ENCODE measurements around the gene GRIK4. TPM values are rescaled to one million over a fixed set of nuclear protein-coding genes. Genes with fewer than 3 reads are reported as not detected.

The GRIK4 gene
- polyA plus RNA-seq, 1 donor from 2014 or later: 3.4 TPM

DNA sequence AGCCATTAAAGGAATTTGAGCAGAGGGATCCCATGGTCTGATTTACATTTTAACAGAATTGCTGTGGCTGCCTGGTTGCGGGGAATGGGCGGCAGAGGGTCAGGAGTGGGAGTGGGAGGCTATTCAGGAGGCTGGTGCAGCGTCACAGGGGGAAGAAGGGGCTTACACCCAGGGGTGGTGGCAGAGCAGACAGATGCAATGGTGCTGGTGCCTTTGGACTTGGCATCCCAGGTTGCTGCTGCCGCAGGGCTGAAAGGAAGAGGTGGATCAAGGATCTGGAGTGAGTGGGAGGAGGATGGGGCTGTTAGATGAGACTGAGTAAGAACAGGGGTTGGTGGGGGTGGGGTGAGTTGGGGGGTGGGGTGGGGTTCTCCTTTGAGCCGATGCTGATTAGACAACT lies 38.5 kb downstream of the GRIK4 start:
- TF ChIP-seq EZH2 (IDR thresholded peaks at IDR 0.05; ENCODE audit: borderline replicate concordance, insufficient read depth, low read length, poor library complexity, severe bottlenecking): no peak
- TF ChIP-seq RAD21 (conservative IDR thresholded peaks at IDR 0.05): no peak
- TF ChIP-seq, protein P1, sequence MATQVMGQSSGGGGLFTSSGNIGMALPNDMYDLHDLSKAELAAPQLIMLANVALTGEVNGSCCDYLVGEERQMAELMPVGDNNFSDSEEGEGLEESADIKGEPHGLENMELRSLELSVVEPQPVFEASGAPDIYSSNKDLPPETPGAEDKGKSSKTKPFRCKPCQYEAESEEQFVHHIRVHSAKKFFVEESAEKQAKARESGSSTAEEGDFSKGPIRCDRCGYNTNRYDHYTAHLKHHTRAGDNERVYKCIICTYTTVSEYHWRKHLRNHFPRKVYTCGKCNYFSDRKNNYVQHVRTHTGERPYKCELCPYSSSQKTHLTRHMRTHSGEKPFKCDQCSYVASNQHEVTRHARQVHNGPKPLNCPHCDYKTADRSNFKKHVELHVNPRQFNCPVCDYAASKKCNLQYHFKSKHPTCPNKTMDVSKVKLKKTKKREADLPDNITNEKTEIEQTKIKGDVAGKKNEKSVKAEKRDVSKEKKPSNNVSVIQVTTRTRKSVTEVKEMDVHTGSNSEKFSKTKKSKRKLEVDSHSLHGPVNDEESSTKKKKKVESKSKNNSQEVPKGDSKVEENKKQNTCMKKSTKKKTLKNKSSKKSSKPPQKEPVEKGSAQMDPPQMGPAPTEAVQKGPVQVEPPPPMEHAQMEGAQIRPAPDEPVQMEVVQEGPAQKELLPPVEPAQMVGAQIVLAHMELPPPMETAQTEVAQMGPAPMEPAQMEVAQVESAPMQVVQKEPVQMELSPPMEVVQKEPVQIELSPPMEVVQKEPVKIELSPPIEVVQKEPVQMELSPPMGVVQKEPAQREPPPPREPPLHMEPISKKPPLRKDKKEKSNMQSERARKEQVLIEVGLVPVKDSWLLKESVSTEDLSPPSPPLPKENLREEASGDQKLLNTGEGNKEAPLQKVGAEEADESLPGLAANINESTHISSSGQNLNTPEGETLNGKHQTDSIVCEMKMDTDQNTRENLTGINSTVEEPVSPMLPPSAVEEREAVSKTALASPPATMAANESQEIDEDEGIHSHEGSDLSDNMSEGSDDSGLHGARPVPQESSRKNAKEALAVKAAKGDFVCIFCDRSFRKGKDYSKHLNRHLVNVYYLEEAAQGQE (IDR thresholded peaks at IDR 0.05; ENCODE audit: borderline replicate concordance): no peak
- TF ChIP-seq, protein P2, sequence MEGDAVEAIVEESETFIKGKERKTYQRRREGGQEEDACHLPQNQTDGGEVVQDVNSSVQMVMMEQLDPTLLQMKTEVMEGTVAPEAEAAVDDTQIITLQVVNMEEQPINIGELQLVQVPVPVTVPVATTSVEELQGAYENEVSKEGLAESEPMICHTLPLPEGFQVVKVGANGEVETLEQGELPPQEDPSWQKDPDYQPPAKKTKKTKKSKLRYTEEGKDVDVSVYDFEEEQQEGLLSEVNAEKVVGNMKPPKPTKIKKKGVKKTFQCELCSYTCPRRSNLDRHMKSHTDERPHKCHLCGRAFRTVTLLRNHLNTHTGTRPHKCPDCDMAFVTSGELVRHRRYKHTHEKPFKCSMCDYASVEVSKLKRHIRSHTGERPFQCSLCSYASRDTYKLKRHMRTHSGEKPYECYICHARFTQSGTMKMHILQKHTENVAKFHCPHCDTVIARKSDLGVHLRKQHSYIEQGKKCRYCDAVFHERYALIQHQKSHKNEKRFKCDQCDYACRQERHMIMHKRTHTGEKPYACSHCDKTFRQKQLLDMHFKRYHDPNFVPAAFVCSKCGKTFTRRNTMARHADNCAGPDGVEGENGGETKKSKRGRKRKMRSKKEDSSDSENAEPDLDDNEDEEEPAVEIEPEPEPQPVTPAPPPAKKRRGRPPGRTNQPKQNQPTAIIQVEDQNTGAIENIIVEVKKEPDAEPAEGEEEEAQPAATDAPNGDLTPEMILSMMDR (IDR thresholded peaks at IDR 0.05; ENCODE audit: poor library complexity, severe bottlenecking): no peak
- no peak for TF ChIP-seq TAF1 (IDR thresholded peaks at IDR 0.05; ENCODE audit: low read depth)
- TF ChIP-seq SMC3 (conservative IDR thresholded peaks at IDR 0.05; ENCODE audit: poor library complexity): no peak
- no peak for TF ChIP-seq EP300 (conservative IDR thresholded peaks at IDR 0.05; ENCODE audit: poor library complexity, severe bottlenecking)
- TF ChIP-seq MXI1 (conservative IDR thresholded peaks at IDR 0.05; ENCODE audit: poor library complexity, severe bottlenecking): no peak
- Histone ChIP-seq H3K4me2 (ENCODE audit: low read length) (no peak overlapping the region), H3K4me3 (ENCODE audit: low read length) (no peak overlapping the region), H3K9me2 (ENCODE audit: insufficient read depth, low read length) (no peaks in the 10 kb centered on the region), H3K27ac (ENCODE audit: low read length) (no peak overlapping the region), H3F3A (ENCODE audit: insufficient read depth, low read length, poor library complexity, severe bottlenecking) (no peaks in the 10 kb centered on the region), H4K20me1 (ENCODE audit: insufficient read depth) (no peaks in the 10 kb centered on the region), H3K79me2 (replicated peaks; ENCODE audit: insufficient read depth, low read length) (no peaks in the 10 kb centered on the region), H3K9me3 (ENCODE audit: low read length) (no peaks in the 10 kb centered on the region), H2AFZ (ENCODE audit: low read depth, low read length) (no peak overlapping the region), H3K9ac (ENCODE audit: low read length) (no peak overlapping the region), H3K27me3 (ENCODE audit: insufficient read depth, low read depth, low read length) (no peaks in the 10 kb centered on the region), H3K36me3 (ENCODE audit: insufficient read depth, low read length) (no peaks in the 10 kb centered on the region)

DNA sequence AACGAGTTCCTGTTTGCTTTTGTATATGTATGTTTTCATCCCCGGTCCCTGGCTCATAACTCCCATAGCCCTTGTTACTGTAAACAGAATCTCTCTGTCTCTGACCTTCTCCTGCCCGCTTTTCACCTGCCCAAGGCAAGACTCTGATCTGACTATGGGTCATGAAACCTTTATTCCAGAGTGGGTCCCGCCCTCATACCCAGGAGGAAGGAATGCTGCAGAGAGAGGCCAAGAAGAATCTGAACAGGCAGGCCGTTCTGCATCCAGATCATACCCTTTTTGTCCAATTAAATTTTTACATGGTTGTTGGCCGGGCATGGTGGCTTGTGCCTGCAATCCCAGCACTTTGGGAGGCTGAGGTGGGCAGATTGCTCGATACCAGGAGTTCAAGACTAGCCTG lies 39.6 kb downstream of the GRIK4 start:
- Histone ChIP-seq H3K27ac (ENCODE audit: low read length) (no peak overlapping the region), H3K27me3 (ENCODE audit: insufficient read depth, low read depth, low read length) (no peaks in the 10 kb centered on the region), H3K9me2 (ENCODE audit: insufficient read depth, low read length) (no peaks in the 10 kb centered on the region), H4K20me1 (ENCODE audit: insufficient read depth) (no peaks in the 10 kb centered on the region), H3K4me3 (ENCODE audit: low read length) (no peak overlapping the region), H3K9me3 (ENCODE audit: low read length) (no peaks in the 10 kb centered on the region), H3K4me2 (ENCODE audit: low read length) (no peak overlapping the region), H3K36me3 (ENCODE audit: insufficient read depth, low read length) (no peaks in the 10 kb centered on the region), H3K9ac (ENCODE audit: low read length) (no peak overlapping the region), H2AFZ (ENCODE audit: low read depth, low read length) (no peak overlapping the region), H3F3A (ENCODE audit: insufficient read depth, low read length, poor library complexity, severe bottlenecking) (no peaks in the 10 kb centered on the region), H3K79me2 (replicated peaks; ENCODE audit: insufficient read depth, low read length) (no peaks in the 10 kb centered on the region)
- TF ChIP-seq EZH2 (IDR thresholded peaks at IDR 0.05; ENCODE audit: borderline replicate concordance, insufficient read depth, low read length, poor library complexity, severe bottlenecking): no peak
- TF ChIP-seq, protein P2 (IDR thresholded peaks at IDR 0.05; ENCODE audit: poor library complexity, severe bottlenecking): no peak
- TF ChIP-seq SMC3 (conservative IDR thresholded peaks at IDR 0.05; ENCODE audit: poor library complexity): no peak
- no peak for TF ChIP-seq POLR2AphosphoS5 (IDR thresholded peaks at IDR 0.05)
- TF ChIP-seq EP300 (conservative IDR thresholded peaks at IDR 0.05; ENCODE audit: poor library complexity, severe bottlenecking): no peak
- TF ChIP-seq RAD21 (conservative IDR thresholded peaks at IDR 0.05): no peak
- TF ChIP-seq MXI1 (conservative IDR thresholded peaks at IDR 0.05; ENCODE audit: poor library complexity, severe bottlenecking): no peak
- TF ChIP-seq, protein P1 (IDR thresholded peaks at IDR 0.05; ENCODE audit: borderline replicate concordance): no peak
- no peak for TF ChIP-seq TAF1 (IDR thresholded peaks at IDR 0.05; ENCODE audit: low read depth)

Measured in neural cell (in vitro differentiated cells).